DND-41 (cell line): ENCODE measurements around the gene MED17.

Experiments used
- ATAC-seq: fragments of 200-7000 bp; cut with Tn5 transposase; 3 replicates; pipeline ENCODE4 v1.9.1; 2021; ENCODE audit warnings: low read depth; ENCODE audit not compliant: insufficient read depth
- DNase-seq: peaks from one replicate; pipeline ENCODE4 v3.0.0-alpha.2; 2020
- H2AFZ ChIP-seq: 2 replicates; pipeline ENCODE4 v1.6.0; 2012; ENCODE audit warnings: low read depth, low read length
- H3K27ac ChIP-seq: 2 replicates; pipeline ENCODE4 v1.5.1; 2012; ENCODE audit warnings: low read length, inconsistent platforms
- H3K27me3 ChIP-seq: fragments of 200-600 bp; sonication (generic); 2 replicates; pipeline ENCODE4 v1.6.0; 2012; ENCODE audit warnings: low read length, mild to moderate bottlenecking, inconsistent platforms; ENCODE audit not compliant: insufficient read depth, poor library complexity
- H3K36me3 ChIP-seq: 2 replicates; pipeline ENCODE4 v1.5.1; 2012; ENCODE audit warnings: low read length, inconsistent platforms; ENCODE audit not compliant: insufficient read depth
- H3K4me1 ChIP-seq: 2 replicates; pipeline ENCODE4 v1.5.1; 2012; ENCODE audit warnings: mild to moderate bottlenecking, low read length; ENCODE audit not compliant: insufficient read depth
- H3K4me2 ChIP-seq: 2 replicates; pipeline ENCODE4 v1.6.0; 2012; ENCODE audit warnings: mild to moderate bottlenecking, moderate library complexity, low read length, inconsistent platforms; ENCODE audit not compliant: insufficient read depth
- H3K4me3 ChIP-seq, 2 experiments: fragments of 200-600 bp in 1 of 2; shearing (Covaris generic) in 1 of 2; 2 replicates each; pipeline ENCODE4 v1.5.1; 2012 to 2016; ENCODE audit warnings: inconsistent platforms in 2 of 2, low read length in 2 of 2, mild to moderate bottlenecking in 2 of 2, low read depth in 1 of 2, moderate library complexity in 1 of 2
- H3K79me2 ChIP-seq: 2 replicates; pipeline ENCODE4 v1.6.0; 2012; ENCODE audit warnings: low read length, inconsistent platforms; ENCODE audit not compliant: insufficient read depth
- H3K9ac ChIP-seq: 2 replicates; pipeline ENCODE4 v1.6.0; 2012; ENCODE audit warnings: low read depth, mild to moderate bottlenecking, inconsistent platforms, low read length, moderate library complexity
- H3K9me3 ChIP-seq: 2 replicates; pipeline ENCODE4 v1.5.1; 2012; ENCODE audit warnings: low read length, moderate library complexity, mild to moderate bottlenecking, inconsistent platforms; ENCODE audit not compliant: insufficient read depth, severe bottlenecking
- H4K20me1 ChIP-seq: 2 replicates; pipeline ENCODE4 v1.6.0; 2012; ENCODE audit warnings: low read length; ENCODE audit not compliant: insufficient read depth
- EZH2 ChIP-seq: IDR thresholded peaks from 3 replicates; pipeline ENCODE4 v1.6.1; 2012; ENCODE audit warnings: borderline replicate concordance, low read depth, mild to moderate bottlenecking, moderate library complexity, low read length, inconsistent platforms; ENCODE audit not compliant: severe bottlenecking
- TF ChIP-seq, protein P1 (sequence below): IDR thresholded peaks from 2 replicates; pipeline ENCODE4 v1.5.1; 2012; ENCODE audit warnings: borderline replicate concordance, low read length, moderate library complexity, mild to moderate bottlenecking; ENCODE audit not compliant: poor library complexity, severe bottlenecking; ENCODE audit errors: extremely low read depth

Gene MED17

DNA sequence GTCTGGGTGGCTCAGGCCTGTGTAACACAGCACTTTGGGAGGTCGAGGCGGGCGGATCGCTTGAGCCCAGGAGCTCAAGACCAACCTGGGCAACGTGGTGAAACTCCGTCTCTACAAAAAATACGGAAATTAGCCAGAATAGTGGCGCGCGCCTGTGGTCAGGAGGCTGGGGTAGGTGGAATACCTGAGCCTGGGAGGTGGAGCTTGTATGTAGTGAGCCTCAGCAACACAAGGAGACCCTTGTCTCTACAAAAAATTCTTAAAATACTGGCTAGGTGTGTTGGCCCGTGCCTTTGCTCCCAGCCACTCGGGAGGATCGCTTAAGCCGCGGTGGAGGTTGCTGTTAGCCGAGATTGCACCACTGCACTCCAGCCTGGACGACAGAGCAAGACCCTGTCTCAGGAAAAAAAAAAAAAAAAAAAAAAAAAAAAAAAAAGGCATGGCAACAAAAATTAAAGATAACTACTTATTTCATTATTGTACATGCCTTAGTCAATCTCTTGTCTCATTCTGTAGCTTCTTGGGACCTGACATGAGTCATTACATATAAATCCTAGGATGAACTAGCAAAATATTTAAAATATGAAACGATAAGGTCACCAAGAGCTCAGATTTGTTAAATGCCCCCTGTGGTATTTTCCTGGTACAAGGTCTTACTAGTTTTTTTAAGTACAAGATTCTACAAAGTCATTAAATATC lies 43.9 kb upstream of the MED17 start:
- no peak for TF ChIP-seq EZH2
- TF ChIP-seq, protein P1, sequence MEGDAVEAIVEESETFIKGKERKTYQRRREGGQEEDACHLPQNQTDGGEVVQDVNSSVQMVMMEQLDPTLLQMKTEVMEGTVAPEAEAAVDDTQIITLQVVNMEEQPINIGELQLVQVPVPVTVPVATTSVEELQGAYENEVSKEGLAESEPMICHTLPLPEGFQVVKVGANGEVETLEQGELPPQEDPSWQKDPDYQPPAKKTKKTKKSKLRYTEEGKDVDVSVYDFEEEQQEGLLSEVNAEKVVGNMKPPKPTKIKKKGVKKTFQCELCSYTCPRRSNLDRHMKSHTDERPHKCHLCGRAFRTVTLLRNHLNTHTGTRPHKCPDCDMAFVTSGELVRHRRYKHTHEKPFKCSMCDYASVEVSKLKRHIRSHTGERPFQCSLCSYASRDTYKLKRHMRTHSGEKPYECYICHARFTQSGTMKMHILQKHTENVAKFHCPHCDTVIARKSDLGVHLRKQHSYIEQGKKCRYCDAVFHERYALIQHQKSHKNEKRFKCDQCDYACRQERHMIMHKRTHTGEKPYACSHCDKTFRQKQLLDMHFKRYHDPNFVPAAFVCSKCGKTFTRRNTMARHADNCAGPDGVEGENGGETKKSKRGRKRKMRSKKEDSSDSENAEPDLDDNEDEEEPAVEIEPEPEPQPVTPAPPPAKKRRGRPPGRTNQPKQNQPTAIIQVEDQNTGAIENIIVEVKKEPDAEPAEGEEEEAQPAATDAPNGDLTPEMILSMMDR: no peak
- Histone ChIP-seq H3K4me3 (peak overlapping the region; percentile 70 to 73), H3K9ac (peak overlapping the region; percentile 85), H3K79me2 (peaks cover 96% of the 10 kb centered on the region), H4K20me1 (peaks cover 37% of the 10 kb centered on the region), H3K27ac (peak overlapping the region; percentile 89), H3K4me2 (peak overlapping the region; percentile 71), H3K9me3 (no peaks in the 10 kb centered on the region), H2AFZ (no peak overlapping the region), H3K36me3 (peaks cover 61% of the 10 kb centered on the region), H3K27me3 (no peaks in the 10 kb centered on the region), H3K4me1 (peaks cover 56% of the 10 kb centered on the region)
- ATAC-seq: no peak
- peak; percentile 30 for DNase-seq

DNA sequence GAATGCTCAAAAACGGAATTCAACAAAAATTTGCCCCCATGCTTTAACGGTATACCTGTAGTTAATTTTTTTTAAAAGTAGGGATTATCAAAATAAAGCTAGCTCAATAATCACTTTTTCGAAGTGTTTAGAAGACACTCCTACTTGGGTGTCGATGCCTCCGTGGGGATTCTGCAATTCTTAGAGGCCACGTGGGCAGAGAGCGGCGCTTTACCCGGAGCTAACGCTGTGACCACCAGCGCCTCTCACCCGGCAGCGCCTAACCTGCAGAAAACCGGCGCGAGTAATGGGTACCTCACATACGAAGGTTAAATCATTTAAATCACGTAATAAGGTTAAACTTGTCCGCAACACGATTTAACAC lies 43.4 kb upstream of the MED17 start:
- DNase-seq (peak; percentile 68), ATAC-seq (peak; percentile 49)
- peak overlapping the region; percentile 71 for H3K4me2 ChIP-seq
- H3K9me3 ChIP-seq: no peaks in the 10 kb centered on the region
- peak overlapping the region; percentile 85 for H3K9ac ChIP-seq
- H3K4me3 ChIP-seq: peak overlapping the region; percentile 70 to 73
- peaks cover 90% of the 10 kb centered on the region for H3K79me2 ChIP-seq
- peaks cover 56% of the 10 kb centered on the region for H3K4me1 ChIP-seq
- H3K27ac ChIP-seq: peak overlapping the region; percentile 89
- peaks cover 57% of the 10 kb centered on the region for H3K36me3 ChIP-seq
- H2AFZ ChIP-seq: peak overlapping the region; percentile 93
- H4K20me1 ChIP-seq: peaks cover 35% of the 10 kb centered on the region
- H3K27me3 ChIP-seq: no peaks in the 10 kb centered on the region
- no peak for TF ChIP-seq EZH2
- TF ChIP-seq, protein P1: peak; percentile 14

DNA sequence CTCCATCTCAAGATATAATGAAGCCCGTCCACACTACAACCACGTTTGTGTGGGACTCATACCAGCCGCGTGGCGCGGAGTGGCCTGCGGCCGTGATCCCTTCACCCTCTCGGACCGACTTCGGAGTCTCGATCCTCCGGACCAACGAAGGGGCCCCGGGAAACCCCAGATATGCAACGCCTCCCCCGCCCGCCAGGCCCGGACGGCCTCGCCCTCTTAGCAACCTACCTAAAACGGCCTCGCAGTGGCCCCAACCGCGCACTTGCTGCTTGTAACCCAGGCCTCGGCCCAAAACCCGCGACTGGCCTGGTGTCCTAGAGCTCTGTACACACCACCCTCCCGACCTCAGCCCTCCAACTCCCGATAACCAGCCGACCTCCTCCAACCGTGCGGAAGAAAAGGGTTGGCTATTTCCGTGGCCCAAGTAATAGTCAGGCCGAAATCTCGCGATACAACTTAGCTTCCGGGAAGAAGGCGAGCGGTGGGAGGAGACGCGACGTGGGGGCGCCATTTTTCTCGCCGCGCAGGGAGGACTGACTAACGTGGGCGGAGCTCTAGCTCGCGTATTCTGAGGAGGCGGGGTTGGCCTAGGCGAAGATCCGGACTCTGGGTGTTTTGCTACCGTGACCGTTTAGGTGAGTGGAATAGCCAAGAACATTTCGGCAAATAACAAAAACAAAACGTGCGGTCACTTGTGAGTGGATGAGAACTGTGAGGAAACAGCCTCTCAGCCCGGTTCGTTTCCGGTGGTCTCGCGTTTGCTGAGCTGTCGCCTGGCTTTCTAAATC lies 42.8 kb upstream of the MED17 start, which contains the start of the genes C11orf54 and TAF1D:
Gene C11orf54, plus strand, starts transcription at position 579 of the 788 bp plus-strand sequence. CDS start 5,722 bp downstream, outside the sequence.
Gene TAF1D, minus strand, starts transcription at position 402 of the 788 bp plus-strand sequence. CDS start 2,191 bp downstream, outside the sequence.
- H3K36me3 ChIP-seq: peaks cover 51% of the 10 kb centered on the region
- H2AFZ ChIP-seq: peak within 1 kb of the TSS; percentile 93
- no peaks in the 10 kb centered on the region for H3K27me3 ChIP-seq
- DNase-seq (peak; percentile 97), ATAC-seq (peak; percentile 87)
- H3K9me3 ChIP-seq: no peaks in the 10 kb centered on the region
- TF ChIP-seq, protein P1: no peak
- no peak for TF ChIP-seq EZH2
- H3K4me2 ChIP-seq: peak within 1 kb of the TSS; percentile 79
- H3K4me3 ChIP-seq: peak within 1 kb of the TSS; percentile 70 to 73
- peaks cover 85% of the 10 kb centered on the region for H3K79me2 ChIP-seq
- peak within 1 kb of the TSS; percentile 85 for H3K9ac ChIP-seq
- H3K4me1 ChIP-seq: peaks cover 52% of the 10 kb centered on the region
- peak within 1 kb of the TSS; percentile 89 for H3K27ac ChIP-seq
- H4K20me1 ChIP-seq: peaks cover 35% of the 10 kb centered on the region
